K562 (cell line): ENCODE measurements around the gene REEP6. TPM values are rescaled to one million over a fixed set of nuclear protein-coding genes. Genes with fewer than 3 reads are reported as not detected.

Source experiments
- ATAC-seq: fragments of 200-7000 bp; cut with Tn5 transposase; 3 replicates; pipeline ENCODE4 v1.9.1; 2020; ENCODE audit warnings: moderate library complexity
- BruUV-seq: library from RNA; stranded (reverse); fragments of 400-500 nt; replicated peaks from 2 replicates; lab custom pipeline; 2021; lab: Mats Ljungman, UMichigan
- CTCF ChIA-PET: fragments of 300-600 bp; formaldehyde crosslinking; extraction: SDS; loops from one replicate; lab custom pipeline; 2021; ENCODE audit warnings: low intra/inter-chr PET ratio; lab: Yijun Ruan, JAX
- POLR2A ChIA-PET: fragments of 300-600, 350-650 bp; sonication (Branson Sonifier 250); formaldehyde crosslinking; extraction: SDS; loops from one replicate; lab custom pipeline; 2021; ENCODE audit warnings: antibody characterized with exemption, inconsistent platforms; lab: Yijun Ruan, JAX
- DNase-seq, 4 experiments: peaks; one replicate each; pipeline versions ENCODE4 v3.0.0 to v3.0.0-alpha.2; 2011 to 2018; ENCODE audit warnings: low spot score in 3 of 4, mixed read lengths in 3 of 4; ENCODE audit errors: extremely low read depth in 1 of 4
- FAIRE-seq: peaks from 2 replicates; lab custom pipeline; 2011; peaks lifted over from hg19 to GRCh38; lab: Jason Lieb, UNC
- H2AFZ ChIP-seq: 2 replicates; pipeline ENCODE4 v1.6.0; 2011; ENCODE audit warnings: low read depth, low read length, control low read depth, inconsistent platforms
- H3K27ac ChIP-seq: fragments of 200-600 bp; 3 replicates; pipeline ENCODE4 v1.8.0; 2011; ENCODE audit warnings: low read depth, mild to moderate bottlenecking, control low read depth, inconsistent platforms, low read length, moderate library complexity, mixed read lengths; ENCODE audit errors: extremely low read depth
- H3K27me3 ChIP-seq, 2 experiments: fragments of 300-600 bp in 1 of 2; 2 replicates in 1 of 2; 3 replicates in 1 of 2; pipeline versions ENCODE4 v1.6.0 to v1.8.0; 2011; ENCODE audit warnings: inconsistent platforms in 2 of 2, low read length in 2 of 2, mild to moderate bottlenecking in 1 of 2, mixed read lengths in 1 of 2, moderate library complexity in 1 of 2; ENCODE audit not compliant: control insufficient read depth in 2 of 2, insufficient read depth in 2 of 2
- H3K36me3 ChIP-seq: fragments of 300-600 bp; 3 replicates; pipeline ENCODE4 v1.8.0; 2011; ENCODE audit warnings: mild to moderate bottlenecking, low read length, inconsistent platforms; ENCODE audit not compliant: control insufficient read depth, insufficient read depth
- H3K4me1 ChIP-seq, 2 experiments: fragments of 200-600 bp in 1 of 2; replicated peaks in 1 of 2; 2 replicates in 1 of 2; 3 replicates in 1 of 2; pipeline versions ENCODE4 v1.5.1 to v1.8.0; 2011; ENCODE audit warnings: inconsistent platforms in 2 of 2, low read length in 2 of 2, mild to moderate bottlenecking in 1 of 2, mixed read lengths in 1 of 2, moderate library complexity in 1 of 2; ENCODE audit not compliant: control insufficient read depth in 2 of 2, insufficient read depth in 2 of 2
- H3K4me2 ChIP-seq: 2 replicates; pipeline ENCODE4 v1.6.1; 2011; ENCODE audit warnings: low read length, control low read depth, inconsistent platforms, mixed read lengths; ENCODE audit not compliant: insufficient read depth
- H3K4me3 ChIP-seq: fragments of 200-600 bp; sonication (generic), shearing (Covaris generic); 2 replicates; pipeline ENCODE4 v1.5.1; 2016; ENCODE audit warnings: control low read depth, inconsistent platforms
- H3K79me2 ChIP-seq: fragments of 200-600 bp; 3 replicates; pipeline ENCODE4 v1.8.0; 2011; ENCODE audit warnings: low read length, inconsistent platforms; ENCODE audit not compliant: control insufficient read depth, insufficient read depth
- H3K9ac ChIP-seq, 2 experiments: 2 replicates each; pipeline versions ENCODE4 v1.6.0 to v1.6.1; 2011; ENCODE audit warnings: low read depth in 2 of 2, low read length in 2 of 2, control low read depth in 1 of 2, inconsistent platforms in 1 of 2, mild to moderate bottlenecking in 1 of 2, mixed read lengths in 1 of 2; ENCODE audit not compliant: insufficient read depth in 1 of 2
- H3K9me1 ChIP-seq: one replicate; pipeline ENCODE4 v1.6.0; 2011; ENCODE audit warnings: inconsistent platforms, mild to moderate bottlenecking, low read length, moderate library complexity; ENCODE audit not compliant: control insufficient read depth, insufficient read depth
- H3K9me3 ChIP-seq: replicated peaks from 2 replicates; pipeline ENCODE4 v1.5.1; 2011; ENCODE audit warnings: low read depth, low read length, inconsistent platforms; ENCODE audit not compliant: control insufficient read depth, insufficient read depth
- H4K20me1 ChIP-seq: replicated peaks from 2 replicates; pipeline ENCODE4 v1.6.1; 2011; ENCODE audit warnings: low read length, inconsistent platforms, mixed read lengths; ENCODE audit not compliant: control insufficient read depth, insufficient read depth
- ARNT ChIP-seq, 2 experiments: fragments of 450-650 bp; IDR thresholded peaks; 2 replicates each; pipeline ENCODE4 v1.6.1; 2016; ENCODE audit warnings: mild to moderate bottlenecking in 1 of 2
- CREBBP ChIP-seq: IDR thresholded peaks from one replicate; pipeline ENCODE4 v1.6.1; 2012; ENCODE audit warnings: low read depth, mild to moderate bottlenecking, control low read depth, inconsistent platforms, low read length
- MAFG ChIP-seq: fragments of 450-650 bp; conservative IDR thresholded peaks from 2 replicates; pipeline ENCODE4 v1.6.1; 2016; ENCODE audit warnings: missing genetic modification characterization, missing compliant biosample characterization
- POLR2H ChIP-seq: IDR thresholded peaks from 2 replicates; pipeline ENCODE4 v1.6.1; 2016; ENCODE audit warnings: missing genetic modification characterization, low read depth, mild to moderate bottlenecking, control low read depth, missing compliant biosample characterization, moderate library complexity
- SMC3 ChIP-seq: conservative IDR thresholded peaks from 2 replicates; pipeline ENCODE4 v1.6.1; 2011; ENCODE audit warnings: low read depth, low read length, improper control_type of control experiment; ENCODE audit not compliant: insufficient read depth
- ZBTB17 ChIP-seq: fragments of 450-650 bp; formaldehyde crosslinking; IDR thresholded peaks from 2 replicates; pipeline ENCODE4 v1.4.0; 2020; ENCODE audit warnings: mild to moderate bottlenecking
- ZC3H11A ChIP-seq: IDR thresholded peaks from 2 replicates; pipeline ENCODE4 v1.6.1; 2012; ENCODE audit warnings: low read depth, low read length, improper control_type of control experiment
- ZNF121 ChIP-seq: sonication (generic); formaldehyde crosslinking; conservative IDR thresholded peaks from 2 replicates; pipeline ENCODE4 v1.8.0; 2022; ENCODE audit warnings: missing genetic modification reagents
- ZNF239 ChIP-seq: fragments of 250-450 bp; sonication (Bioruptor Pico); IDR thresholded peaks from 2 replicates; pipeline ENCODE4 v1.4.0; 2020; ENCODE audit warnings: mild to moderate bottlenecking
- ZNF24 ChIP-seq: fragments of 450-650 bp; IDR thresholded peaks from 2 replicates; pipeline ENCODE4 v1.6.1; 2016
- ZNF668 ChIP-seq: fragments of 250-450 bp; sonication (Bioruptor Pico); IDR thresholded peaks from 2 replicates; pipeline ENCODE4 v1.8.0; 2022; ENCODE audit warnings: mild to moderate bottlenecking, inconsistent platforms
- ZNF79 ChIP-seq: fragments of 250-450 bp; sonication (Bioruptor Pico); IDR thresholded peaks from 2 replicates; pipeline ENCODE4 v1.4.0; 2020; ENCODE audit warnings: low read depth, mild to moderate bottlenecking, moderate library complexity
- WGBS: fragments of 100-300 bp; shearing (Covaris generic); methylation state at CpG from one replicate; pipeline ENCODE4 v1.1.6; 2016; ENCODE audit warnings: low coverage, mixed read lengths; ENCODE audit not compliant: insufficient coverage; ENCODE audit errors: missing lambda C conversion rate; 5-methylcytosine and 5-hydroxymethylcytosine counted together
- in situ Hi-C: fragments of 300-500 bp; cut with MboI; formaldehyde crosslinking; loops from 4 replicates; pipeline ENCODE4 v1.15.0; 2018; ENCODE audit warnings: inconsistent platforms, mixed read lengths
- intact Hi-C: fragments of 100-400 bp; cut with micrococcal nuclease; formaldehyde crosslinking; loops from 2 replicates; pipeline ENCODE4 v1.14.2; 2022
- polyA plus RNA-seq, 8 experiments: library from polyadenylated mRNA; depleted of rRNA in 4 of 8; stranded (reverse) in 5 of 8; unstranded in 3 of 8; fragments of >200 nt; fragmentation: Nextera tagmentation in 2 of 8; fragmentation: Illumina TruSeq in 1 of 8; extraction: Ambion mirVana in 2 of 8; extraction: Trizol in 1 of 8; gene quantifications; 2 replicates each; pipeline versions ENCODE4 v1.2.1 to v1.2.3, GENCODE V29; 2011 to 2014; ENCODE audit warnings: inconsistent platforms in 1 of 8, missing spikeins in 1 of 8
- total RNA-seq, 7 experiments: library from RNA; depleted of rRNA in 6 of 7; stranded (reverse); fragments of >200 nt in 6 of 7; fragmentation: Illumina TruSeq in 2 of 7; extraction: Trizol in 2 of 7; gene quantifications; 2 replicates each; pipeline versions ENCODE4 v1.2.1 to v1.2.3, GENCODE V29; 2011 to 2021; ENCODE audit warnings: low replicate concordance in 1 of 7
- TF ChIP-seq, protein P1 (sequence below): IDR thresholded peaks from 3 replicates; pipeline ENCODE4 v1.6.1; 2011; ENCODE audit warnings: borderline replicate concordance, mild to moderate bottlenecking; ENCODE audit not compliant: insufficient read length, insufficient read depth
- TF ChIP-seq, protein P2 (sequence below): sonication (generic); formaldehyde crosslinking; IDR thresholded peaks from 2 replicates; pipeline ENCODE4 v1.9.0; 2022; ENCODE audit warnings: mild to moderate bottlenecking, missing genetic modification reagents
- TF ChIP-seq, protein P3 (sequence below): fragments of 250-450 bp; sonication (Bioruptor Pico); IDR thresholded peaks from 2 replicates; pipeline ENCODE4 v1.4.0; 2020; ENCODE audit warnings: borderline replicate concordance
- TF ChIP-seq, protein P4 (sequence below): fragments of 250-450 bp; sonication (Bioruptor Pico); IDR thresholded peaks from 2 replicates; pipeline ENCODE4 v1.8.0; 2021; ENCODE audit warnings: borderline replicate concordance, mild to moderate bottlenecking, moderate library complexity; ENCODE audit not compliant: poor library complexity, severe bottlenecking
- TF ChIP-seq, protein P5 (sequence below): fragments of 250-450 bp; sonication (Bioruptor Pico); IDR thresholded peaks from 2 replicates; pipeline ENCODE4 v1.8.0; 2021; ENCODE audit warnings: moderate library complexity, mild to moderate bottlenecking, inconsistent platforms

Gene REEP6
- total and polyA plus RNA-seq, 9 of the 15 experiments (the other 6 are each of a cell fraction or from before 2014, with no cell fraction given): 1.2 to 64.2 (median 12.7) TPM

DNA sequence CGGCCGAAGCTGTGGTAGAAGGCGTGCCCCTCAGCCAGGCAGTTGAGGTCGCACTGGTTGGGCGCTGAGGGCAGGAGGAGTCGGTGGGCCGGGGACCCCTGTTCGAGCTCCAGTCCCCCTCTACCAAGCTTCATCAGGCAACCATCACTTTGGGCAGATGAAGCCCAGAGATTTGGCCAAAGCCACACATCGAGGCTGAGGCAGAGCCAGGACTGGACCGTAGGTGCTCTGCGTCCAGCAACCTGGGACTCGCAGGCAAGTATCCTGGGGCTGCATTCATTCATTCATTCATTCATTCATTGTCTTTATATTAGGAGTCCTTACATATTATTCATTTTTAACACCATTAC lies 17.5 kb downstream of the REEP6 start:
- ChIA-PET CTCF (interaction anchor here (0.6 kb wide), 1 partner anchor 164 kb away, joined by 3 read pairs; no protein-coding TSS in a partner anchor), POLR2A (interaction anchor here (1.0 kb wide), 1 partner anchor 239 kb away, joined by 3 read pairs; the partner anchor contains the start of gene CIRBP)
- no peaks in the 10 kb centered on the region for H4K20me1 ChIP-seq
- H3K9me1 ChIP-seq: no peaks in the 10 kb centered on the region
- H3K9me3 ChIP-seq: no peaks in the 10 kb centered on the region
- no peak for DNase-seq
- no peaks in the 10 kb centered on the region for H3K27me3 ChIP-seq
- FAIRE-seq: no peak
- H3K4me3 ChIP-seq: peak overlapping the region; percentile 15
- no peak overlapping the region; the same call in 1 of the 2 replicates for H2AFZ ChIP-seq
- in situ Hi-C loops: loop anchor here (5.0 kb wide), 1 partner anchor 51 kb away; no protein-coding TSS in a partner anchor
- intact Hi-C loops: no loop called here
- peaks cover 11% of the 10 kb centered on the region; the same call in 2 of the 3 replicates for H3K79me2 ChIP-seq
- peak overlapping the region in 1 of 2 experiments; percentile 88; a peak in 2 of 4 replicates for H3K9ac ChIP-seq
- H3K4me2 ChIP-seq: peak overlapping the region; percentile 61
- no peak for ATAC-seq
- BruUV-seq: no TSS peak
- peaks cover 14% of the 10 kb centered on the region; the same call in 2 of the 3 replicates for H3K36me3 ChIP-seq
- peaks cover 12 to 69% of the 10 kb centered on the region in 2 experiments for H3K4me1 ChIP-seq
- no peak overlapping the region for H3K27ac ChIP-seq
- 12% methylated on average over 11 of the region's 12 CpGs for WGBS
- TF ChIP-seq, protein P1, sequence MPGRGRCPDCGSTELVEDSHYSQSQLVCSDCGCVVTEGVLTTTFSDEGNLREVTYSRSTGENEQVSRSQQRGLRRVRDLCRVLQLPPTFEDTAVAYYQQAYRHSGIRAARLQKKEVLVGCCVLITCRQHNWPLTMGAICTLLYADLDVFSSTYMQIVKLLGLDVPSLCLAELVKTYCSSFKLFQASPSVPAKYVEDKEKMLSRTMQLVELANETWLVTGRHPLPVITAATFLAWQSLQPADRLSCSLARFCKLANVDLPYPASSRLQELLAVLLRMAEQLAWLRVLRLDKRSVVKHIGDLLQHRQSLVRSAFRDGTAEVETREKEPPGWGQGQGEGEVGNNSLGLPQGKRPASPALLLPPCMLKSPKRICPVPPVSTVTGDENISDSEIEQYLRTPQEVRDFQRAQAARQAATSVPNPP: no peak
- no peak for TF ChIP-seq ZNF668 (CRISPR knock-in tag)
- TF ChIP-seq, protein P2, sequence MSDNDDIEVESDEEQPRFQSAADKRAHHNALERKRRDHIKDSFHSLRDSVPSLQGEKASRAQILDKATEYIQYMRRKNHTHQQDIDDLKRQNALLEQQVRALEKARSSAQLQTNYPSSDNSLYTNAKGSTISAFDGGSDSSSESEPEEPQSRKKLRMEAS (CRISPR knock-in tag): no peak
- TF ChIP-seq MAFG (tag): no peak
- no peak for TF ChIP-seq ARNT (IDR thresholded peaks at IDR 0.05)
- TF ChIP-seq POLR2H (tag): no peak
- 0 out of 2 replicates have a peak, but pooled peaks have one; percentile 5 for TF ChIP-seq ZNF121 (CRISPR knock-in tag)
- TF ChIP-seq, protein P3, sequence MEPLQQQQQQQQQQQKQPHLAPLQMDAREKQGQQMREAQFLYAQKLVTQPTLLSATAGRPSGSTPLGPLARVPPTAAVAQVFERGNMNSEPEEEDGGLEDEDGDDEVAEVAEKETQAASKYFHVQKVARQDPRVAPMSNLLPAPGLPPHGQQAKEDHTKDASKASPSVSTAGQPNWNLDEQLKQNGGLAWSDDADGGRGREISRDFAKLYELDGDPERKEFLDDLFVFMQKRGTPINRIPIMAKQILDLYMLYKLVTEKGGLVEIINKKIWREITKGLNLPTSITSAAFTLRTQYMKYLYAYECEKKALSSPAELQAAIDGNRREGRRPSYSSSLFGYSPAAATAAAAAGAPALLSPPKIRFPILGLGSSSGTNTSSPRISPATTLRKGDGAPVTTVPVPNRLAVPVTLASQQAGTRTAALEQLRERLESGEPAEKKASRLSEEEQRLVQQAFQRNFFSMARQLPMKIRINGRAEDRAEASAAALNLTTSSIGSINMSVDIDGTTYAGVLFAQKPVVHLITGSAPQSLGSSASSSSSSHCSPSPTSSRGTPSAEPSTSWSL (CRISPR knock-in tag): no peak
- TF ChIP-seq, protein P4, sequence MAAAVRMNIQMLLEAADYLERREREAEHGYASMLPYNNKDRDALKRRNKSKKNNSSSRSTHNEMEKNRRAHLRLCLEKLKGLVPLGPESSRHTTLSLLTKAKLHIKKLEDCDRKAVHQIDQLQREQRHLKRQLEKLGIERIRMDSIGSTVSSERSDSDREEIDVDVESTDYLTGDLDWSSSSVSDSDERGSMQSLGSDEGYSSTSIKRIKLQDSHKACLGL (CRISPR knock-in tag): no peak
- TF ChIP-seq, protein P5, sequence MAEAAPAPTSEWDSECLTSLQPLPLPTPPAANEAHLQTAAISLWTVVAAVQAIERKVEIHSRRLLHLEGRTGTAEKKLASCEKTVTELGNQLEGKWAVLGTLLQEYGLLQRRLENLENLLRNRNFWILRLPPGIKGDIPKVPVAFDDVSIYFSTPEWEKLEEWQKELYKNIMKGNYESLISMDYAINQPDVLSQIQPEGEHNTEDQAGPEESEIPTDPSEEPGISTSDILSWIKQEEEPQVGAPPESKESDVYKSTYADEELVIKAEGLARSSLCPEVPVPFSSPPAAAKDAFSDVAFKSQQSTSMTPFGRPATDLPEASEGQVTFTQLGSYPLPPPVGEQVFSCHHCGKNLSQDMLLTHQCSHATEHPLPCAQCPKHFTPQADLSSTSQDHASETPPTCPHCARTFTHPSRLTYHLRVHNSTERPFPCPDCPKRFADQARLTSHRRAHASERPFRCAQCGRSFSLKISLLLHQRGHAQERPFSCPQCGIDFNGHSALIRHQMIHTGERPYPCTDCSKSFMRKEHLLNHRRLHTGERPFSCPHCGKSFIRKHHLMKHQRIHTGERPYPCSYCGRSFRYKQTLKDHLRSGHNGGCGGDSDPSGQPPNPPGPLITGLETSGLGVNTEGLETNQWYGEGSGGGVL (CRISPR knock-in tag): no peak
- no peak for TF ChIP-seq CREBBP
- no peak for TF ChIP-seq SMC3
- peak; percentile 99 for TF ChIP-seq ZNF24
- TF ChIP-seq ZBTB17 (CRISPR knock-in tag): no peak
- TF ChIP-seq ZNF239 (CRISPR knock-in tag): no peak
- no peak for TF ChIP-seq ZNF79 (CRISPR knock-in tag)
- no peak for TF ChIP-seq ZC3H11A
